OCI-LY1 (cell line): ENCODE results near the gene TLE3.

ENCODE experiments used
- H2AFZ ChIP-seq: fragments of 200-600 bp; sonication (generic), shearing (Covaris generic); 2 replicates; pipeline ENCODE4 v1.6.0; 2014; ENCODE audit warnings: antibody characterized with exemption, mild to moderate bottlenecking, low read length
- H3F3A ChIP-seq: fragments of 200-600 bp; sonication (generic), shearing (Covaris generic); 2 replicates; pipeline ENCODE4 v1.6.0; 2014; ENCODE audit warnings: mild to moderate bottlenecking, antibody characterized with exemption, low read length, moderate library complexity; ENCODE audit not compliant: insufficient read depth
- H3K27ac ChIP-seq: fragments of 200-600 bp; sonication (generic); 2 replicates; pipeline ENCODE4 v1.5.1; 2014; ENCODE audit warnings: low read length, mixed run types, mild to moderate bottlenecking, low read depth; ENCODE audit not compliant: poor library complexity, severe bottlenecking
- H3K27me3 ChIP-seq: fragments of 200-600 bp; sonication (generic); 2 replicates; pipeline ENCODE4 v1.6.0; 2014; ENCODE audit warnings: antibody characterized with exemption, mild to moderate bottlenecking, low read length, moderate library complexity; ENCODE audit not compliant: insufficient read depth
- H3K36me3 ChIP-seq: fragments of 200-600 bp; sonication (generic); 2 replicates; pipeline ENCODE4 v1.6.1; 2014; ENCODE audit warnings: mild to moderate bottlenecking, antibody characterized with exemption, low read length, moderate library complexity, mixed read lengths; ENCODE audit not compliant: insufficient read depth
- H3K4me1 ChIP-seq: fragments of 200-600 bp; sonication (generic); 2 replicates; pipeline ENCODE4 v1.5.1; 2014; ENCODE audit warnings: mild to moderate bottlenecking, low read length, moderate library complexity; ENCODE audit not compliant: insufficient read depth, severe bottlenecking
- H3K4me2 ChIP-seq: fragments of 200-600 bp; sonication (generic), shearing (Covaris generic); 2 replicates; pipeline ENCODE4 v1.6.1; 2014; ENCODE audit warnings: low read length
- H3K4me3 ChIP-seq: fragments of 200-600 bp; sonication (generic); 2 replicates; pipeline ENCODE4 v1.5.1; 2014; ENCODE audit warnings: low read length, low read depth, mild to moderate bottlenecking, mixed read lengths; ENCODE audit not compliant: poor library complexity, severe bottlenecking
- H3K79me2 ChIP-seq: fragments of 200-600 bp; shearing (Covaris generic); 2 replicates; pipeline ENCODE4 v1.6.1; 2016; ENCODE audit warnings: mixed run types, low read length, mixed read lengths; ENCODE audit not compliant: insufficient read depth
- H3K9ac ChIP-seq: fragments of 200-600 bp; sonication (generic), shearing (Covaris generic); 2 replicates; pipeline ENCODE4 v1.6.1; 2014; ENCODE audit warnings: mild to moderate bottlenecking, low read length, mixed read lengths
- H3K9me2 ChIP-seq: fragments of 200-600 bp; sonication (generic), shearing (Covaris generic); 2 replicates; pipeline ENCODE4 v1.6.1; 2014; ENCODE audit warnings: low read depth, mild to moderate bottlenecking, low read length, mixed read lengths
- H3K9me3 ChIP-seq: fragments of 200-600 bp; shearing (Covaris generic); 2 replicates; pipeline ENCODE4 v1.6.1; 2014; ENCODE audit warnings: low read length, mixed read lengths
- H4K20me1 ChIP-seq: fragments of 200-600 bp; sonication (generic), shearing (Covaris generic); 2 replicates; pipeline ENCODE4 v1.6.0; 2016; ENCODE audit warnings: mild to moderate bottlenecking, low read length; ENCODE audit not compliant: insufficient read depth
- EZH2 ChIP-seq: fragments of 200-600 bp; sonication (generic), shearing (Covaris generic); IDR thresholded peaks from 2 replicates; pipeline ENCODE4 v1.8.0; 2017; ENCODE audit warnings: borderline replicate concordance, mixed run types, mild to moderate bottlenecking, antibody characterized with exemption, low read length, moderate library complexity, mixed read lengths
- TF ChIP-seq, protein P1 (sequence below): fragments of 200-600 bp; sonication (generic), shearing (Covaris generic); IDR thresholded peaks from 2 replicates; pipeline ENCODE4 v1.5.1; 2017; ENCODE audit warnings: mild to moderate bottlenecking, antibody characterized with exemption, low read length, moderate library complexity, mixed read lengths

Gene TLE3

DNA sequence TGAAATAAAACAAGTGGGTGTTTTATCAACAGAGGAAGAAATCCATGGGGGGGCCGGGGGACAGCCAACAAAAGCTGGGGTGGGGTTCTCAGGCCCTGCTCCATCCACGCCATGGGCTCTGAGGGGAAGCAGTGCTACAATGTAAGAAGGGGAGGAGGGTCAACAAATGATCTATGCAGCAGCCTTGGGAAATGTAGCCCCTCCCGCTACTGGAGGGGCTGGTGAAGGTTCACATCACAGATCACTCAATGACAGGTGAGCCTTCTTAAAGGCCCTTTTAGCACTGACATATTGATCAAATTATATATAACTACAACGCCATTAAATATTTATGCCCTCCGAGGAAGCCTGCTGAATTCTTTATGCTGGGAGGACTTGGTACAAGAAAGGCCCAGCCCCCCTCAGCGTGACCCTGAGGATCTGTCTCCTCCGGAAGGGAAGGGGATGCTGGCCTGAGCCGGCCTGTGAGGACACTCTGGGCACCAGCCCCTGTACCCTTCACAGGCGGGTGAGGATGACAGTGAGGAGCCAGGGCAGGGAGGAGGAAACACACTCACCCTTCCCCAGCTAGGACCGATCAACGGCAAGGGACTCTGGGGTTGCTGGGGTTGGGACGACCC is 15.3 kb downstream of the TLE3 start:
- no peak overlapping the region for H3K27ac ChIP-seq
- H4K20me1 ChIP-seq, result peaks cover 8% of the 10 kb centered on the region; the same call in 1 of the 2 replicates
- H3K79me2 ChIP-seq, result peaks cover 73% of the 10 kb centered on the region

GRCh38 chr15:70081612-70082011 is 16.1 kb downstream of the TLE3 start:
- H3K4me3 ChIP-seq, result no peak overlapping the region
- TF ChIP-seq, protein P1, sequence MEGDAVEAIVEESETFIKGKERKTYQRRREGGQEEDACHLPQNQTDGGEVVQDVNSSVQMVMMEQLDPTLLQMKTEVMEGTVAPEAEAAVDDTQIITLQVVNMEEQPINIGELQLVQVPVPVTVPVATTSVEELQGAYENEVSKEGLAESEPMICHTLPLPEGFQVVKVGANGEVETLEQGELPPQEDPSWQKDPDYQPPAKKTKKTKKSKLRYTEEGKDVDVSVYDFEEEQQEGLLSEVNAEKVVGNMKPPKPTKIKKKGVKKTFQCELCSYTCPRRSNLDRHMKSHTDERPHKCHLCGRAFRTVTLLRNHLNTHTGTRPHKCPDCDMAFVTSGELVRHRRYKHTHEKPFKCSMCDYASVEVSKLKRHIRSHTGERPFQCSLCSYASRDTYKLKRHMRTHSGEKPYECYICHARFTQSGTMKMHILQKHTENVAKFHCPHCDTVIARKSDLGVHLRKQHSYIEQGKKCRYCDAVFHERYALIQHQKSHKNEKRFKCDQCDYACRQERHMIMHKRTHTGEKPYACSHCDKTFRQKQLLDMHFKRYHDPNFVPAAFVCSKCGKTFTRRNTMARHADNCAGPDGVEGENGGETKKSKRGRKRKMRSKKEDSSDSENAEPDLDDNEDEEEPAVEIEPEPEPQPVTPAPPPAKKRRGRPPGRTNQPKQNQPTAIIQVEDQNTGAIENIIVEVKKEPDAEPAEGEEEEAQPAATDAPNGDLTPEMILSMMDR, result no peak
- TF ChIP-seq EZH2, result no peak
- no peak overlapping the region for H3K27ac ChIP-seq
- no peak overlapping the region for H3K4me2 ChIP-seq
- peaks cover 32% of the 10 kb centered on the region for H3K4me1 ChIP-seq
- peaks cover 79% of the 10 kb centered on the region for H3K79me2 ChIP-seq
- no peak overlapping the region for H3K9ac ChIP-seq
- no peaks in the 10 kb centered on the region for H3K9me3 ChIP-seq
- H3K36me3 ChIP-seq, result peaks cover 99% of the 10 kb centered on the region
- no peaks in the 10 kb centered on the region for H3K27me3 ChIP-seq
- H3K9me2 ChIP-seq, result no peaks in the 10 kb centered on the region
- H3F3A ChIP-seq, result no peaks in the 10 kb centered on the region
- peaks cover 8% of the 10 kb centered on the region; the same call in 1 of the 2 replicates for H4K20me1 ChIP-seq
- no peak overlapping the region for H2AFZ ChIP-seq

More for the DNA sequence above, 15.3 kb downstream of the TLE3 start:
- Histone ChIP-seq H3K4me3 (no peak overlapping the region), H3K27me3 (no peaks in the 10 kb centered on the region), H3K9ac (no peak overlapping the region), H3K9me2 (no peaks in the 10 kb centered on the region), H3F3A (no peaks in the 10 kb centered on the region), H3K4me1 (peaks cover 40% of the 10 kb centered on the region), H2AFZ (no peak overlapping the region), H3K4me2 (no peak overlapping the region), H3K36me3 (peaks cover 99% of the 10 kb centered on the region), H3K9me3 (no peaks in the 10 kb centered on the region)
- TF ChIP-seq, protein P1, result no peak
- TF ChIP-seq EZH2, result no peak

DNA sequence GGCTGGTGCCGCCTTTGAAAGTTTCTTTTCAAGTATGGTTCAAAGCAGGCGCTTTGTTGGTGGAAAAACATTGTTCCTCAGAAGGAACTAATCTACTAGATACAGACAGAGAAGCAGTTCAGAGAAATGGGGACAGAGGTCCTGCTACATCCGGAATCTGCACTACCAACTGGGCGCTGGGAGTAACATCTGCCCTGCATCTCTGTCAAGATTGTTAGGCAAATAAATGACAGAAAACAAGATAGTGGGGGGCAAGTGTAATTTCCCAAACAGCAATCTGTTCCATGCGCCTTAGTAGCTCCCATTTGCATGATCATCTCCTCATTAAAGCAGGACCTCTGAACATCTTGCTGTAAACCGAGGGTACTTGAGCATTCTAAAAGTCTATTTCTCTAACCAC is 17.4 kb downstream of the TLE3 start:
- Histone ChIP-seq H3K4me2 (no peak overlapping the region), H2AFZ (no peak overlapping the region), H3F3A (no peaks in the 10 kb centered on the region), H3K36me3 (peaks cover 99% of the 10 kb centered on the region), H3K27ac (no peak overlapping the region), H3K27me3 (no peaks in the 10 kb centered on the region), H3K9me3 (no peaks in the 10 kb centered on the region), H3K9me2 (no peaks in the 10 kb centered on the region), H3K79me2 (peaks cover 66% of the 10 kb centered on the region), H3K4me3 (no peak overlapping the region), H3K9ac (no peak overlapping the region), H3K4me1 (peaks cover 20% of the 10 kb centered on the region), H4K20me1 (peaks cover 8% of the 10 kb centered on the region; the same call in 1 of the 2 replicates)
- TF ChIP-seq, protein P1, result no peak
- TF ChIP-seq EZH2, result no peak
